VCaP (cell line): ENCODE results near the gene PRCP.

ENCODE experiments used
- H3K27ac ChIP-seq: fragments of 450-650 bp; 2 replicates; pipeline ENCODE4 v1.5.1; 2017
- TF ChIP-seq, protein P1 (sequence below): fragments of 450-650 bp; conservative IDR thresholded peaks from 2 replicates; pipeline ENCODE4 v1.5.1; 2017; ENCODE audit warnings: mild to moderate bottlenecking, moderate library complexity

The PRCP gene

DNA sequence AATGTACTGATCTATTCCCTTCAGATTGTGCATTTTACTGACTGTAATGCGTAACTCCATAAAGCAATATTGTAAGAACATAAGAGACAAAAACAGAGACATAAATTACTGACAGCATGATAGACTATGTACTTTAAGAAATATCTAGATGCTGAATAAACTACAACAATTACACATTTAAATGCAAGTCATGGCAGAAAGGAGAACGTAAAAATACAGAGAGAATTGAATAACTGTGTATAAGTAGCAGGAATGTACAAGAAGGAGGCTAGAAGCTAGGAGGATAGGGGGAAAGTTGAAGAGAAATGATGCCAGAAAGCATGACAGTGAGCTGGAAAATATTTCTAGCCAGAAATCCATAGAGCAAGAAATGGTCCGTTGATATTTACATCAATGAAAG lies 92.6 kb downstream of the PRCP start:
- TF ChIP-seq, protein P1, sequence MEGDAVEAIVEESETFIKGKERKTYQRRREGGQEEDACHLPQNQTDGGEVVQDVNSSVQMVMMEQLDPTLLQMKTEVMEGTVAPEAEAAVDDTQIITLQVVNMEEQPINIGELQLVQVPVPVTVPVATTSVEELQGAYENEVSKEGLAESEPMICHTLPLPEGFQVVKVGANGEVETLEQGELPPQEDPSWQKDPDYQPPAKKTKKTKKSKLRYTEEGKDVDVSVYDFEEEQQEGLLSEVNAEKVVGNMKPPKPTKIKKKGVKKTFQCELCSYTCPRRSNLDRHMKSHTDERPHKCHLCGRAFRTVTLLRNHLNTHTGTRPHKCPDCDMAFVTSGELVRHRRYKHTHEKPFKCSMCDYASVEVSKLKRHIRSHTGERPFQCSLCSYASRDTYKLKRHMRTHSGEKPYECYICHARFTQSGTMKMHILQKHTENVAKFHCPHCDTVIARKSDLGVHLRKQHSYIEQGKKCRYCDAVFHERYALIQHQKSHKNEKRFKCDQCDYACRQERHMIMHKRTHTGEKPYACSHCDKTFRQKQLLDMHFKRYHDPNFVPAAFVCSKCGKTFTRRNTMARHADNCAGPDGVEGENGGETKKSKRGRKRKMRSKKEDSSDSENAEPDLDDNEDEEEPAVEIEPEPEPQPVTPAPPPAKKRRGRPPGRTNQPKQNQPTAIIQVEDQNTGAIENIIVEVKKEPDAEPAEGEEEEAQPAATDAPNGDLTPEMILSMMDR = no peak

DNA sequence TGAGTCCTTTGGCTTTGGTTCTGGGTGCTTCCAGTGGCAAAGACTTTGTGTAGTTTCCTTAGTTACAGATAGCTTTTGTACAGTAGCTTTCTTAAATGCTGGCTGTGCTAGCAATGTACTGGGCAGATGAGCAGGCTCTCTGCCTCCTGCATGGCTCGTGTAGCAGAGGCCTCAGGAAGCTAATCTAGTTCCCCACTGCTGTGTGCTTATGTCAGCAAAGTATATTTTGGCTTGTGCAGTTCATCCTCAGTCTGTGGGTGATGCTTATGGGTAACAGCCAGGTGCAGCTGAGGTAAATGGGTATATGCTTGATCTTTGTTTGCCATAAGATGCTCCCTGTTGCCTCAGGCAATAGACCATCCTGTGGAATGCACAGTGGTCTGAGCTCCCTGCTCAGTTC lies 97.5 kb downstream of the PRCP start:
- no peak overlapping the region for H3K27ac ChIP-seq
- TF ChIP-seq, protein P1 = no peak

More for the DNA sequence above, 92.6 kb downstream of the PRCP start:
- H3K27ac ChIP-seq = no peak overlapping the region

DNA sequence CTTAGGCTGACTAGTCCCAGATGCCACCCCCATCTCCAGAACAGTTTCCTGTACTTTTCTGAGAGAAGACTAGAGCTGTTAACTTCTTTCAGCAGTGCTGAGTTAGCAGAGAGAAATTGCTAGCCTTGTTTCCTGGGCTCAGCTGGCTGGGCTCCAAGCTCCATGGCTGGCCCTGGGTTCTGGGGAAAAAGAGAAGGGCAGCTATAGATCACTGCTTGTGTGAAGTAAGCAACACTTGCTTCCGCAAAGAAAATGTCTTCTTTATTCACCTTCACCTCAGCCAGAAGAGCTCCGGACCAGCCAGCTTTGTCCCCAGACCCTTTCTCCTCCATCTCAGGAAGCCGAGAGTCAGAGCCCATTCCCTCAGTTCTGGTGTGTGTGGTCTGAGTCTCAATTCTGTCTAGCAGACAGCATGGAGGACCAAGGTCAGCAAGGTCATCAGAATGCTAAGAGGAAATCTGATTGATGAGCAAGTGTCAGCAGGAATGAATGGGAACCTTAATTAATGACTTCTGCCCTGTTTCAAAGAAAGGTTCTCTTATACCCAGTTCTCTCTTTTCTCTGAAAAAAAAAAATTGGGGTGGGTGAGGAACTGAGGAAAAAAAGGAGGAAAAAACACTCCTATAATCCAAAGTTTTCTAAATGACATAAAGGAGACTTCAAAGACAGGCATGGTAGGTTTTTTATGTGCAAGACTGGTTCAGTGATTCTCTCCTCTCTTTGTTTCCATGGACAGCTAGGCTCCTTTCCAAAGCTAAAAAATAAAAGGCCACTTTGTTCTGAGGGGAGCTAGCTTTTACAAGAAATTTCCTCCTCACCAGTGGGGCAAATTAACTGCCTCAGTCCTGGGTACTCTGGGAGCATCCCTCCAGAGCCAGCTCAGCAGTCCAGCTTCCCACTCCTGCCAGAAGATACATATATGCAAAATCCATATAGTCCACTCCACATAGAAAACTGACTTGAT lies 103.0 kb downstream of the PRCP start:
- H3K27ac ChIP-seq = no peak overlapping the region

DNA sequence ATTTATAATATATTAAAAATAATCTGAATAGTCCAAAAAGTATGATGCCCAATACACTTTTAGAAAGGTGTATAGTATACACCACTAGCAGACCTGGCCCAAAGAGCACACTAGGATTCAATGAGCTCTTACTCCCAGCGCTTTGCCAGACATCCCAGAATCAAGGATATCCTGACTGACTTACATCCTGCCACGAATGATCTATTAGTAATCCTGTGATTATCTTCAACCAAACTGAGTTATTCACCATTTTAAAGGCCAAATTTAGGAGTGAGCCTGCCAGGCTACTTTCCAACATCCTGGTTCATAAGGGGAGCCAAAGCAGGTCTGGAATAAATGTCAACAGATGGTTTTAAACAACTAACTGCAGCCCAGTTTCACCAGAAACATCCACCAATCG lies 105.7 kb downstream of the PRCP start:
- TF ChIP-seq, protein P1 = no peak

More for the DNA sequence above, 103.0 kb downstream of the PRCP start:
- TF ChIP-seq, protein P1 = no peak

DNA sequence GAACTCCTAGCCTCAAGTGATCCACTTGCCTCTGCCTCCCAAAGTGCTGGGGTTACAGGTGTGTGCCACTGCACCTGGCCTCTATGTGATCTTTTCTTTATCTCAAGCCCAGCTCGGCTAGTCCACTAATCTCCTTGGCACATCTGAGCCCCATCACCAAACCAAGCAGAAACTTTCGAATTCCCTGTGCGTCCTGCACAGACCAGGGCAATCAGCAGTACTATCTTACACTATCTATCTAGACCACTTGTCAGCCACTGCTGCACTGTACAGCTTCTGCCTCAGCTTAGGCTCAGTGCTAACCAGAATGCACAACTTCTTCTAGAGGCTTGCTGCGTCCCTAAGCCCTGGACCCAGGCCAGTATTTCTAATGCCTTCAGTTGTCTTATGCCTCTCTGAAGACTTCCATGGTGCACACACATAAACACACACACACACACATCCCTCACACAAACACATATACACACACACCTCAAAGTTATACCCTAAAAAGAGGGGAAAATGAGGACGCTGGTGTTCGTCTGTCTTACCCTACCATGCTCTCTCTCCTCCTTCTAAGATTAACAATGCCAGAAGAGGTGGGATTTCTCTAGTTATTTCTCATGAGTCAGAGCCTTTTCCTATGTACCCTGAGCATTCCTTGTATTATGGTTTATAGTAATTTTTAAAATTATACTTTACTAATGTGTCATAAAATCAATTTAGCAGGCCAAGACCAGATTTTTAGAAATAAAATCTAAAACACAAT lies 107.2 kb downstream of the PRCP start:
- TF ChIP-seq, protein P1 = no peak
- no peak overlapping the region for H3K27ac ChIP-seq

More for the DNA sequence above, 105.7 kb downstream of the PRCP start:
- H3K27ac ChIP-seq = no peak overlapping the region

DNA sequence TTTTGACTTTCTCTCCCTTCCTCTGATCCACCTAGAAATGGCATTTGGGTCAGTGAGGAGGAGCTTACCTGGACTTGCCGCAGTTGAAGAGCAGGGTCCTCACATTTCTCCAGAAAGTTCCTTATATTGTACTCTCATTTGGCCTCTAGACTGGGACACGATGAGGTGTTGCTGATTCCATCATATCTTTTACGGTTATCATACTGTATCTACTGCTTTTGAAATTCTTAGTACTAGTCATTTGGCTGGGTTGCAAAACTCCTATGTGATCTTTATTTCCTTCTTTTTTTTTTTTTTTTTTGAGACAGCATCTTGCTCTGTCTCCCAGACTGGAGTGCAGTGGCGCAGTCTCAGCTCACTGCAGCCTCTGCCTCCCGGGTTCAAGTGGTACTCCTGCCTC lies 107.9 kb downstream of the PRCP start:
- TF ChIP-seq, protein P1 = no peak
- H3K27ac ChIP-seq = no peak overlapping the region

DNA sequence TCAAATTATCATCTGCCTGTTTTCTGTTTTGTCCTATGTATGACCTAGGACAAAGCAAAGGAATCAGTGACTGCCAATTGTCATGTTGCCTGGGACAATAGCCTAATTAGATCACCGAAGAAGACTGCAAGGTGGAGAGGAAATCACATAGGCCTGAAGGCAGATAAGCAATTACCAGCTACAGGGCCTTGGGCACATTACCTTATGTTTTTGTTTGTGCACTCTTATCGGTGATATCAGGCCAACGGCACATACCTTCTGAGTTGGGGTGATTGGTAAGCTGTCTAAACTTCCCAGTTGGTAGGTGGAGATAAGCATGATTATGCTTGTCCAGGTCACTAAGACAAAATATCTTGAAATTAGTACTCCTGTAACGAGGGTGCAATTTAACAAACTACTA lies 108.5 kb downstream of the PRCP start:
- H3K27ac ChIP-seq = no peak overlapping the region
- TF ChIP-seq, protein P1 = no peak
